Stimulated activated CD8-positive, alpha-beta memory T cell treated with anti-CD3 and anti-CD28 coated beads, Interleukin-15, amount 100 ng/mL, for 24 hours (primary cell): ENCODE measurements around the gene IRX1.

Source experiments
- DNase-seq: peaks from one replicate; pipeline ENCODE4 v3.0.0-alpha.2; 2020; ENCODE audit warnings: low read depth

The IRX1 gene

DNA sequence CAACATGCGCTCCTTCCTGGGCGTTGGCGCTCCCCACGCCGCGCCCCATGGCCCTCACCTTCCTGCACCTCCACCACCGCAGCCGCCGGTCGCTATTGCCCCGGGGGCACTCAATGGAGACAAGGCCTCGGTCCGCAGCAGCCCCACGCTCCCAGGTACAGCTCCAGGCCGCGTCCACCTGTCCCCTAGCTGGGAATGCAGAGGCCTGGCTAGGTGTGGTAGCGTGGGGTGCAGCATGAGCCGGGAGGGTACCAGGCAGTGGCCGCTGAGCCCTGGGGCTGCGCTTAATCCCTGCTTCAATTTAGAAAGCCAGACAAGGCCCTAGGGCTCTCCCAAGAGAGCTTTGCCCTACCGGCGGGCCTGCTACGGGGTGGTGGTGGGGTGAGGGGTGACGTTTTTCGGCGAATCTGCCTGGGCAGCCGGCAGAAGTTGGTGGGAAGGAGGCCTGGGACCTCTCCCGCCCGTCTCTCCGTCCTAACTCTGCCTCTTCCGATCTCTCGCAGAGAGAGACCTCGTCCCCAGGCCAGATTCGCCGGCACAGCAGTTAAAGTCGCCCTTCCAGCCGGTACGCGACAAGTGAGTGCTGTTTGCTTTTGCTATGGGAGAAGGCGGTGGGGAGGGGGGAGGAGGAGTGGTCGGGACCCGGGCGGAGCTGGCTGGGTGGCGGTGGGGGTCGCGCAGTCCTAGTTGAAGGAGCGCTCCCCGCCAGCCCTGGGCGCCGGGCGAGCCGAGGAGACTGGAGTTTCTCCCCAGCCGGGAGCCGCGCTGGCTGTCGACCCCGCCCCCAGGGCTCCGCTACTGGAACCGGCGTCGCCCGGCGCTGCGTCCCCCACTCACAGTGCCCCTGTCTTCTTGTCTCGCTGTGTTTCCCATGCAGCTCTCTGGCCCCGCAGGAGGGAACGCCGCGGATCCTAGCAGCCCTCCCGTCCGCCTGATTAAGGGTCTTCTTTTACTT lies 4.8 kb downstream of the IRX1 start:
- no peak for DNase-seq

DNA sequence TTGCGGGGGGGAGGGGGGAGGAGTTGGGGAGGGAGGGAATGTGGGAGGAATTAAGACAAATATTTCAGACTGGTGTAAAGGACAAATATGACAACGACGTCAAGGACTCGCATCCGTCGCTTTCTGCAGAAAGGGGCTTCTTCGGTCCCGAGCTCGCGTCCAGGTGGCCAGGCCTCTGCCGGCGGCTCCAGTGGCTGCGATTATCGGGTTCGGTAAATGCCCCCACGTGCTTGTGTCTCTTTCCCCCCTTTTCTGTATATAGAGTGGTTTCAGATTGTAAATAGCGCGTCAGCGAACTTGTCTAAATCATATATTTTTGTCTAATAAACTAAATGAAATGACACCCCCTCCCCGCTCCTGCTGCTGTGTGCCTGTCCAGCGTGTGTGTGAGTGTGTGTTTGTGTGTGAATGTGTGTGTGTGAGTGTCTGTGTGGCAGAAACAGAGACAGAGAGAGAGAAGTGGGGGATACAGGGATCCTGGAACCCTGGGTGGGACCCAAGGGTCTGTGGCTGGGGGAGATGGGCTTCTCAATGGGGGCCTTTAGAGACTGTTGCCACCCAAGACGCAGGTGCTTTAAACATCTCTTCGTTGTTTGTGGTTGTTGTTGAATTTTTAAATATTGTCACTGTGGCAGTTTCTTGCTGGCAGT lies 5.6 kb downstream of the IRX1 start:
- DNase-seq, result no peak

DNA sequence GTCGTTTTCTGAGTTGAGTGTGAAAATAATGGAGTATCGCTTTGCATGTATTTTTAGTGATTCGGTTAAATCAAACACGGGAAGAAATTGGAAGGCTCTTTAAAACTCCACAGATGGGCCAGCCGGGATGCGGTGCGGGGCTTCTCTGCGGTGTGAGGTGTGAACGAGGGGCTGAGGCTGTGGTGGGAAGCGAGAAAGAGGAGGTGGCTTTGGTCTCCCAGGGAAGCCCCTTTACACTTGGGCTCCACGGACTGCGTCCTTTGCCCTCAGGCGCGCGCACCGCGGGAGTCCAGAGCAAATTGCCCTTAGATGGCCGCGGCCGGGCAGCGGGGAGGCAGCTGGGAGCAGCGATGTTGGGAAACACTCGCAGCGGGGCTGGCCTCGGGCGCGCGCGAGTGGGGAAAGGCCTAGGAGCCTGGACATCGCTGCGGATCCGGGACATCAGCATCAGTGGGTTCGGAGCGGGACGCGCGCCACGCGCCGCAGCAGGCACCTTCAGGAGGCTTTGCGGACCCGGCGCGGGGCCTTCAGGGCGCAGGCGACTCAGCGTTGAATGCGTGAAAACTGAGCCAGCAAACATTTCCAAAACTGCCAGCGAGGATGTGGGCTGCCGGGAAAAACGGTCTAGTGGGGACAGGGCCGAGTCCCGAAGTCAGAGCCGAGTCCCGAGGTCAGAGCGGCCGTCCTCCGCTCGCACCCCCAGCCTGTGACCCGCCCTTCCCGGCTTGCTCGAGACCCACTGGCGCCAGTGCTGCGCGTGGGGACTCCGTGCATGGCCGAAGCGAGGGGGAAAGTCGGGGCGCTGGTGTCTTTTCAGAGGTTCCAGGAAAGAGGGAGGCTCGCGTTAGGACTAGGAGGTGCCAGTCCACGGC lies 6.5 kb downstream of the IRX1 start:
- DNase-seq, result no peak

DNA sequence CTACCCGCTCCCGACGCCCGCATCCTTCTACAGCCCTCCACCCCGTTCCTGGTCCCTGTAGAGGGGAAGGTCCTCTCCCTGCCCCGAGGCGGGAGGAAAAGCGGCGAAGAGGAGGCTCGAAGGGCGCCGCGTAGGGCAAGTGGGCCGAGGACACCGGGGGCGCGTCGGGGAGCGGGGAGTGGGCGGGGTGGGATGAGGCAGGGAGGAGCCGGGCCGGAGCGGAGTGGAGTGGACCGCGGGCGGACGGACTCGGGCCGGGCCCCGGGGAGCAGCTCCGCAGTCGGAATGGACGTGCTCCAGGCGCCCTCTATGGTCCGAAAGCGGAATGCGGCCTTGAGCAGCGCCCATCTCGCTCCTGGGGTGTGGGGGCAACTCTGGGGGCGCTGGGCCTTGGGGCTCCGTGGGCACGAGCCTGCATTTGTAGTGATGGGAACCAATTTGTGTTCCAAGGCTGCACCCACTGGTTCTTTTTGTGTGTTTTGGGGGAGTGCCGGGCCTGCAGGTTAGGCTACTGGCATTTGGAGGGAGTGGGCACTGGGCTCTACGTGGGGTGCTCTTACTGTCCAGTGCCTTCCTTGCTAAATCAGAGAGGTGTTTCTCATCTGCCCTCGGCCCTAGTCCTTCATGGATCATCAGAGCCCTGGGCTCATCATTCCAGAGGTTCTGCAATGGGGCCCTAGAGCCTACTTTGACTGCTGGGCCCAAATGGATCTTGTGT lies 7.3 kb downstream of the IRX1 start:
- no peak for DNase-seq

DNA sequence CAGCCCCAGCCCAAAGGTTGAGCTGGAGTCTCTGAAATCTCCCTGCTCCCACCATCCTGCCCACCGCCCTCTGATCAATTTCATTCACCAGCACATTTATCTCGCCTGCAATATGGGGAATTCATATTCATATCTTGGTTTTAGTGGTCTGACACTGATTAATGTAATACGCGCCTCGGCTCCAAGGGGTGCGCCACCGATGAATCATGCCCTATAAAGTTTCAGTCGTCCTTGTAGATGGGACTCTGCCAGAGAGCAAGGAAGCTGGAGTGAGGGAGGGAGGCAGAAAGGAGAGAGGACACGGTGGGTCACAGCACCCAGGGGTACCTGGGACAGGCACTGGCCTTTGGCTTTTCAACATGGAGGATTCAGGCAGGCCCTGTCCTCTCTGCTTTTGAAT lies 8.9 kb downstream of the IRX1 start:
- DNase-seq, result no peak

DNA sequence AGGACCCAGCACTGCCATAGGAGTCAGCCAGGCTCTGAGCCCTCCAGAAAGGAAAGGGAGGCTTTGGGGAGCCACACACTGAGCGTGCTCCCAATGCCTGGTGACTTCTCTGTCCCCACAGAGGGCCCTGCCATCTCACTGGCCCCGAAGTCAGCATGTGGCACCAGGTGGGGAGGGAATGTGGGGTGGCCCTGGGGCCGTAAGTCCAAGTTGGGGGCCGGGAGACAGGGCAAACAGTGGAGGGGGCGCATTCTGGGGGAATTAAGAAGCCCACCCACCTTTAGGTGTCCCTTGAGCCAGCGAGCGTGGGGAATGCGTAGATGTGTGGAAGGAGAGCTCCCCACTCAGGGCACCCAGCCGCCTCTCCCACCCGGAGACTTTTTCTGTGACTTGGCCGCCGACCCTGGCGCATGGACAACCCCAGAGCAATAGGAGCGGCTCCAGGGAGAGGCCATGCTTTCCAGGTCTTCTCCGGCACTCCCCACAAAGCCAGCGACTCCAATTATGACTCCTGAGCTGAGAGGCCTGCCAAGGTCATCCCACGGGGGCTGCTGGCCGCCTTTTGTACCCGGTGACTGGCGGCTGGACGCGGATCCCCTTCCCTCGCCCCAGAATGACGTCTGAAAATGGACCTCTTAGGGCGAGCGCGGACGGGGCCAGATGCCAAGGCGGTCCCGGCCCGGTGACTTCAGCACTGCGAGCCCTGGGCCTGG lies 9.8 kb downstream of the IRX1 start:
- DNase-seq, result no peak

DNA sequence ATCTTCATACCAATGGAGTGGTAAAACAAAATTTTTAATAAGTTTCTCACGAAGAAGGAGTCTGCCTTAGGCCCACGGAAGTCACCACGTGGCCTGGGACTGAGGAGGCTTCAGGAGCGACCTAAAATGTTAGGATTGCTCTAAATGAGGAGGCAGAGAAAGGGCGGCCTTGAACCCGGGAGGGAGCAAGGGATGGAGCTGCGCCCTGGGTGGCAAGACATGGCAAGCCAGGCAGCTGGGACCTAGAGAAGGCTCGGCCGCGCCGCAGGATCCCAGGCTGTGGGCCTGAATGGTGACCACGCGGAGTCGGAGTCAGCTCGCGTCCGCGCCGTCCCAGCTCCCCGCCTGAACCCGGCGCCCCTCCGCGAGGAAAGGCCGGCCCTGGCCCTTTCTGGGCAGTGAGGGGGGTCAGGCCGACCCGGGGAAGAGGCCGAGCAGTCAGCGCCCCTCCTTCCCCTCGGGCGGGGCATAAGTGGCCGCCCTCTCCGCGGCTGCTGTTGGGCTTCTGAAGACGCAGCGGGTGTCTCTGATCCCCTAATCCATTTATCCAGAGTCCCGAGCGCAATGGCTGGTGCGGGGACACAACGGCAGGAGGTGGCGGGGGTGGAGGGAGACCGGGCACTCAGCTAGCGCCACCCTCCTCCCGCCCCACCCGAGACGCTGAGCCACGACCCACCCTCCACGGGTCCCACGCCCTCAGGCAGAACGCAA lies 10.6 kb downstream of the IRX1 start:
- no peak for DNase-seq

DNA sequence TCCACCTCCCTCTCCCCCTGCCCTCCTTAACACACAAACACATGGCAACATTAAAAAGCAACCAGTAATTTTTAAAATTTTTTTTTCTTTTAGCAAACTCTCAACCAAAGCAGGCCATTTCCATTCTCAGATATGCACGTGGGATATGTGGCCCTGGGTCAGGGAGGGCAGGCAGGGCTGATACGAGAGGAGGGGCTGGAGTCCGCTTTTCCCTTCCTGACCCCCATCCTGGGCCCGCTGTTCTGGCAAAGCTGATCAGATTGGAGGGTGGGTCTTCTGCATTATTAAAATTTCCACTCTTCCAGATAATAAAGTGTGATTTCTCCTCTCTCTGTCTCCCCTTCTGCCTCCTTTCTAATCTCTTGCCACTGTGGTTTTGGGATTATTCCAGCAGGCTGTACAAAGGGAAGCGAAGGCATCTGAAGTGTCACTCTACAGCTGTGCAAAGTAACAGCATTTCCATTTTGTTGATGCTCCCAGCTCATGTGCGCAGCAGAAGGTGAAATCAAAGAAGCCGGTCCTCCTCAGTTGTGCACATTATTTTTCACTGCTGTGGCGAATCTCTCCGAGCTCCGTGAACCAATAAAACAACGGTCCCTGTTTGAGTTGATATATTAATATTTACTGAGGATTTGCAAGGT lies 12.0 kb downstream of the IRX1 start:
- no peak for DNase-seq

DNA sequence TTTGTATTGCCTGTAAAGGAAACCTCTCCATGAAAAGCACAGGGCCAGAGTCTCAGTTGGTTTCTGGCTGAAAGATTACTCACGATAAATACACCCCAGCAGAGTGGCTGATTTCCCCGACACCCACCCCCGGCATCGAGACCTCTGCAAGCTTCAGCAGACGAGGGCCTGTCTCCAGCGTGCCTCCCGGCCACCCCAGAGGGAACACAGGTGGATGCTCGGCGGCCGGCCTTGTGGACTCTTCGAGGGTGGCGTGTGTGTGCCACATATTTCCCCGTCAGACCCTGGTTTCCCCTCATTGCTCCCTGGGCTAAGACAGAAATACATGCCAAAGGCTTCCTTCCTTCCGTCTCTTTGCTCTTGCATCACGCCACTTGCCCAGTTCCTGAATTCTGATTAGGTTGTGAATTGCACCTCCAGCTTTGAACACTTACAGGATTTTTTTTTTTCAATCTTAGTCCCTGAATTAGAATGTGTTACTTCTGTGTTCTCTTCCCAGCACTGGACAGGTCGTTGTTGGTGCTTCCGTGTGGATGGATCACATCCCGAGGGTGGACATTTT lies 13.6 kb downstream of the IRX1 start:
- DNase-seq, result no peak

DNA sequence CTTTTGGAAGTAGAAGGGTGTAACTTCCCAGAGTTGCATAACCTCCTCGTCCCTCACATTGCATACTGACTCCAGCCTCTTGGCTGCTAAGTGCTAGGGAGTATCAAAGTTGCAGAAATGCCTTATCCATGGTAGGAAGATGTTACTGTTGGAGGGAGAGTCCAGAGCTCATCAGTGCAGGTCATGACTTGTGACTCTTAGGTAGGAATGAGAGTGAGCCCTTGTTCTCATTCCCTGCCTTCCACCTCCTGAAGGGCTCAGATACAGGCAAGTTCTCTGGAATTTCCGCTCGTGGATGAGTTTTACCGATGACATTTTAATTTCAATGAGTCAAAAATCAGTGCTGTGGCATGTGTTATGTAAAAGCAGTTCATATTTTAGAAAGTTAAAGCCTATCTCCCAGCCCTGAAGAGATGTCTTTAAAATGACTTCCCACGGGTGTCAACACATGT lies 17.0 kb downstream of the IRX1 start:
- no peak for DNase-seq

DNA sequence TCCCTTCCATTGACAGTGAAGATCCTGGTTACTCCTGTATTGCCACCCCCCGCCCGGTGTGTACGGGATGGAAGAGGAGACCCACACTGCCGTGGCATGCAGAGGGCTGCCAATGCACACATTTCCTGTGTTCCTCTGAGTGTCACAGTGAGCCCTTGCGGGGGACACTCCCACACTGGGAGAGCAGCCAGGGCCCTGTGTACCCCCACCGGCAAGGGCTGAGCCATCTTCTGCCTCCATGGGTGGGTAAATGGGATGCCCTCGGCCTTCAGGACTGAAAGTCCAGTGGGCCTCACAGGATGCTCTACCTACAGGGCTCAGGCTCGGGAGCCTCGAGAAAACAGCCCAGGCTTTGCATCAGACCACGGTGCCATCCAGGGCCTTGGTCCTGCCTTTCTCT lies 18.1 kb downstream of the IRX1 start:
- DNase-seq, result no peak

DNA sequence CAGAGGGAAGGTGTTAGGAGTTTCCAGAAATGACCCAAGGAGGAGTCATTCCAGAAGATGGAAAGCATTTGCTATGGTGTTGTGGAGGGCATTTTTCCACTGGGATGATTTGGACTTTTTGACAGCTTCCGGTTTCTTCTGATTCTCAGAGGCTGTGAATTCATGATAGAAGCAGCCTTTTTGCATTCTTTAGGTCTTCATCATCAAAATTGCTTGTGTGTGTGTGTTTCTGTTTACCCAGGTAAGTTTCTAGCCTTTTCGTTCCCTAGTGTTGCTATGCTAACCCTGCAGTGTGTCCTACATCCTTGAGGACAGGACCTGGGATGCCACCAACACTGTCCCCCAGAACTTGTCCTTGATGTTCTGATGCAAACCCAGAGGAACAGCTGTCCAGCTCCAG lies 19.6 kb downstream of the IRX1 start:
- no peak for DNase-seq

DNA sequence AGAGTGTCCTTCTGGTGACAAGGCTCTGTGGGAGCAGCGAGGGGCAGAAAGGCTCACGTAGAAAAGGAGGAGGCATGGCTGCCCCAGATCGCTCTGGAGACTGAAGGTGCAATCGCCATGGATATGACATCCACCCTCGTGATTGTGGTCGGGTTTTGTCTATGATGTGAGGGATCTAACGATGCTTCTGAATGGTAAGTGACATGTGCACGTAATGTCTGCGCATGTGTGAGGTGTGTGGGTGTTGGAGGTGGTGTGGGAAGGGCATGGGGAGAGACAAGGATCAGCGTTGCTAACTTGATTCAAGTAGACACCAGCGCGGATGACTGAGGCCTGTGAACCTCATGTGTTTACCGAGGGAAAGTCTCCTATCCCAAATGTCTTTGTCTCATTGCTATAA lies 20.2 kb downstream of the IRX1 start:
- no peak for DNase-seq

DNA sequence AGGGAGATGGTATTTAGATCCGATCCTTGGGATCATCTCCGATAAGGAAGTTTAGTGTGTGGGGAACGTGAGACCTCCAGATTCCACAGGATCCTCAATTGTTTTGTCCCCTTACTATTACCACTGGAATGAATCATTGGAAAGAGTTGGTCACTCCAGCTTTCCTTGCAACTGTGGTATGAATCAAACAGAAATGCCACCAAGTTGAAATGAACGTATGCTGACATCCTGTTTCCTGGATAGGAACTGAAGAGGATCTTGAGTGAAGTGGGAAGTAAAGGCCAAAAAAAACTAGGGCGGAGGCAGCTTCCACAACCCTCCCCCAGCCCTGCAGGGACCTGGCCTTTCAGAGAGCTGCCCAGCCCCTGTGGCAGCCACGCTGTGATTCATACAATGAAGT lies 23.9 kb downstream of the IRX1 start:
- DNase-seq, result no peak

DNA sequence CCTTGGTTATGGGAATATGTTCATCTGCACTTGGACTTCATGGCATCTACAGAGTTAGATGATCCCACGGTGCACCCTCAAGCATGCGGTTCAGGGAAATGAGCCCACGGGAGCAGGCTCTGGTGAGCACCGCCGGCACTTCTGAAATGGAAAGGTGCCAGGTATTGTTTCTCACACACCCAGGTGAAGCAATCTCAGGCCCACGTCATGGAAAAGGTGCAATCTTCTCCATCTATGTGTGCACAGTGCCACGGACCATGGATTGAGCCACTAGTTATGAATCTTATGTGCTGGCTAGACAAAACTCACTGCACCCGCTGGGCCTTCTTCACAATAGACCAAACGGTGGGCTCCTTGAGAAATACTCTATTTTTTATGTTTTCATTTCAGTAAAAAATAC lies 27.3 kb downstream of the IRX1 start:
- no peak for DNase-seq

DNA sequence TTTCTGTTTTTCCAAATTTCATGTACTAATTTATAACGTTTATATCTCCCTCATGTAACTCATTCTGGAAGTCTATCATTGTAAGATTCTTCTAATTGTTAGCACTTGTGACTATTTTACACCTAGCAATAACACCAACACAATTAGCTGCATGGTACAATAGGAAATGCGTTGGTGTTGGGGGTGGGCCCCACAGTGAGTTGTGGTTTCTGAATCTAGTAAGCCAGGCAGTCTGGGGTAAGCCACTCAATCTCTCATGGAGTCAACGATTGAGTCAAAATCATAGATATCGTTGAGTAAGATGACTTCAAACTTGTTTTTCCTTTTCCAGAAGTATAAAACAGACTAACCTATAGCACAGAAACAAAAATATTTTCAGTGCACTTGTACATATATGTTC lies 30.0 kb downstream of the IRX1 start:
- no peak for DNase-seq

DNA sequence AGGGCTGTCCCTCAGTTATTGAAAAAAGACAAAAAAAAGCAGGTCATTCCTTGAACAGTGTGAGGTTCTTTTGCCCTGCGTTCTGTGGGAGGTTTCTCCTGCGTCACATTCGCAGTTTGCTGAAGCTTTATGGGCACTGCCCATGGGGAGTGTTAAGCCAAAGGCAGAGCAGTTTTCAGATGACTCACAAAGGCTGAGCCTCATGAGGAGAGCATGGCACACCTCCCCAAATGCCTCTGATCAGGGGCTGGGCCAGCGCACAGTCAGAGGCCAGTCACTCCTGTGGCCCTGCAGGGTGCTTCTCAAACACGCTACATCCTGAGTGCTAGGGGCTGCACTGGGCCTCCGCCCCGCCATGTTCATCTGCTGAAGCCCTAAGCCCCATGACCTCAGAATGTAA lies 38.4 kb downstream of the IRX1 start:
- no peak for DNase-seq

DNA sequence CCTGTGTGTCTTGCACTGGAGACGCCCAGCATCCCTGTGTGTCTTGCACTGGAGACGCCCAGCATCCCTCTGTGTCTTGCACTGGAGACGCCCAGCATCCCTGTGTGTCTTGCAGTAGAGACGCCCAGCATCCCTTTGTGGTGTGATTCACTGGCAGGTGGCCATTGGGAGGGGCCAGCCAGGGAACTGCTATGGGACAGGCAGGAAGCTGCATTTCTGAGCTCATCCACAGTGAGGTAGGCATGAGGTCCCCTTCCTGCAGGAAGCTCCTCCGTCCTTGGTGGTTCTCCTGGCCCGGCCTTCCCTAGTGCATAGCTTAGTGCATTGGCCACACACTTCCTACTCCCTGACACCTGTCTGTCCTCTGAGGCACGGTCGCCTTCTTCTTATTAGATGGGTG lies 43.5 kb downstream of the IRX1 start:
- no peak for DNase-seq

DNA sequence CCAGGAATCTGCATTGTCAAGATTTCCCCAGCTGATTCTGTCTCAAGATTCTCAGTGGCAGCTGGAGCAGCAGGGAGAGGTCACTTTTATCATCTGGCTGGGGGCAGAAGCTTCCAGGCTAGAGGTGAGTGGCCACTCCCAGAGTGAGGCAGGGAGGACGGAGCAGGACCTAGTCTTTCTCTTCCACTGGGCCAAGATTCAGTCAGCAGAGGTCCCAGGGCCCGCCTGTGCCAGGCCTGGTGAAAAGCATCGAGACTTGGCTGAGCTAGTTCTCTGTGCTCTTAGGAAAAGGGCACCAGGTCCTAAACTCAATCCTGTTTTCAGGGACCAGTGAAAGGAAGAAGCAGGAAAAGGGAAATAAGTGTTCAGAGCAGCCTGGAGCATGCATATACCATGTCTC lies 46.6 kb downstream of the IRX1 start:
- no peak for DNase-seq

DNA sequence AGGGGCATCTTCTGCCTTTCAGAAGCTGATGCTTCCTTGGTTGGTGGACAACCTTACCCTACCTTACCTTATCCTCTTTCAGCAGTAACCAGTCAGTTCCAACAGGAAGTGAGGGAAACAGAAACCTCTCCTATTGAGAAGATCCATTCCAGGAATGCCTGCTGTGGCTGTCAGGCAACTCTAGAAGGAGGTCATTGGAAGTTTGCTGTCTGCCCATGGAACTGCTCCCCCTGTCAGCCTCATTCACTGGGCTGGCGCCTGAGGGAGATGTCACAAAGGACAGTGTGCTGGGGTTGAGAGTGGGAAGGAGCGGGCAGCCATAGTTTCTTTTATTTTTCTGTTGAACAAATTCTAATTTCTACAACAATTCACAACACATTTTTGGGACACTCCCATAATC lies 54.7 kb downstream of the IRX1 start:
- no peak for DNase-seq
